ENCODE measurements around the gene SCG2. TPM values are rescaled to one million over a fixed set of nuclear protein-coding genes. Genes with fewer than 3 reads are reported as not detected.

Gene SCG2
- total RNA-seq, 1 donor from 2014 or later, result not detected

DNA sequence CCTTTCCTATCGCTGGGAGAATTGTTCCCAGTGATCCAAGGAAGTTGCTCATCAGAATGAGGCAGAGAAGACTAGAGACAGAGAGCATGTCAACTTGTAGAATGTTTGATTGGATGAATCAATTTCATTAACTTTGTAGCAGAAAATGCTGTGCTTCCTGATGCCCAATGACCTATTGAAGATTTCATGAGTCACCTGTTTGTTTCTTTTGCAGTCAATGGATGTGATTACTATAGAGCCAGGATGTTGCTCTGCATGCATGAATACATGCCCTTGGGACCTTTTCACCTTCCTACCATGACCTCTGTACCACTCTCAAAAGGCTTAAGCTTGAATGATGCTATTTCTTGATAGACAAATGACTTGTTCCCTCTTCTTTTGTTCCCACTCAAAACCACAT is 23.3 kb downstream of the SCG2 start:
- no peak overlapping the region for H3K4me3 Mint-ChIP-seq
- DNase-seq, result no peak
- no peaks in the 10 kb centered on the region for H3K36me3 Mint-ChIP-seq (ENCODE audit: low read depth)
- no peaks in the 10 kb centered on the region for H3K4me1 Mint-ChIP-seq
- H3K9me3 Mint-ChIP-seq, result no peaks in the 10 kb centered on the region
- no peak overlapping the region for H3K27ac Mint-ChIP-seq
- intact Hi-C loops (cut with micrococcal nuclease), result no loop called here
- H3K27me3 Mint-ChIP-seq, result no peaks in the 10 kb centered on the region

- Mint-ChIP-seq H3K4me3 (no peak overlapping the region), H3K9me3 (no peaks in the 10 kb centered on the region), H3K27ac (no peak overlapping the region), H3K4me1 (no peaks in the 10 kb centered on the region), H3K36me3 (ENCODE audit: low read depth) (no peaks in the 10 kb centered on the region), H3K27me3 (no peaks in the 10 kb centered on the region)
- intact Hi-C loops (cut with micrococcal nuclease), result no loop called here
- DNase-seq, result no peak
Measured at GRCh38 chr2:223576873-223577272, 25.3 kb downstream of the SCG2 start.

- no peaks in the 10 kb centered on the region for H3K4me1 Mint-ChIP-seq
- H3K27ac Mint-ChIP-seq, result no peak overlapping the region
- no peaks in the 10 kb centered on the region for H3K27me3 Mint-ChIP-seq
- H3K9me3 Mint-ChIP-seq, result no peaks in the 10 kb centered on the region
- no peak for DNase-seq
- intact Hi-C loops (cut with micrococcal nuclease), result no loop called here
- no peak overlapping the region for H3K4me3 Mint-ChIP-seq
- H3K36me3 Mint-ChIP-seq (ENCODE audit: low read depth), result no peaks in the 10 kb centered on the region
Measured at GRCh38 chr2:223570784-223571183, 31.4 kb downstream of the SCG2 start.

DNA sequence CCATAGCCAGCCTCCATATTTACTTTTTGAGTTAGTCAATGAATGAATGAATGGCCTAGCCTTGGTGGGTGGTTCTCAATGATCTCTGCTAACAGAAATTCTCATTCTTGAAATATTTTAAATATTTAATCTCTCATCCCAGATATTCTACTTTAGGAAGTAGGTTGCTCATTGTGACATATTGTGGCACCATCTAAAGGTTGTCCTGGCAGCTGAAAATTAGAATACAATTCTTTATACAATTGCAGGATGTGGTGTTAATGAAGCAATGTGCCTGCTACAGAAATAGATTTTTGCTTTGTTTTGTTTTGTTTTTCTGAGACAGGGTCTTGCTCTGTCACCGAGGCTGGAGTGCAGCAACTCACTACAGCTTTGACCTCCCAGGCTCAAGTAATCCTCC is 35.8 kb downstream of the SCG2 start:
- H3K4me3 Mint-ChIP-seq, result no peak overlapping the region
- no peak overlapping the region for H3K27ac Mint-ChIP-seq
- intact Hi-C loops (cut with micrococcal nuclease), result no loop called here
- no peaks in the 10 kb centered on the region for H3K9me3 Mint-ChIP-seq
- H3K27me3 Mint-ChIP-seq, result peaks cover 3% of the 10 kb centered on the region
- H3K36me3 Mint-ChIP-seq (ENCODE audit: low read depth), result no peaks in the 10 kb centered on the region
- no peak for DNase-seq
- H3K4me1 Mint-ChIP-seq, result no peaks in the 10 kb centered on the region

DNA sequence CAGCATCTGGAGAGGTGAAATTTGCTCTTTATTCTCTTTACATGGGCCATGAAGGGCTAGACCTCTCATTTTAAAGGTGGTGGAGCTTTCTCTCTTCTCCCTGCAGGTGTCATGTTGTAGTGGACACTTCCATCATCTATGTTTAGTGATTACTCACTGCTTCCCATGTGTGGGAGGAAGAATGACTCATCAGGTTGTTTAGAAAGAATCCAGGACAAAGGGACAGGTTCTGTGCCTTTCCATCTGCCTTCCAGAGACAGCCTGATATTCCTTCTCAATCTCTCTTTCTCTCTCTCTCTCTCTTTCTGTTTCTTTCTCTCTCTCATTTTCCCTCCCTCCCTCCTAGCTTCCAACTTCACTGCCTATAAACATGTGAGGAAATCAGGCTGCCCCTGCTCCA is 38.7 kb downstream of the SCG2 start:
- no peaks in the 10 kb centered on the region for H3K9me3 Mint-ChIP-seq
- no peaks in the 10 kb centered on the region for H3K36me3 Mint-ChIP-seq (ENCODE audit: low read depth)
- H3K27ac Mint-ChIP-seq, result no peak overlapping the region
- H3K4me1 Mint-ChIP-seq, result peaks cover 2% of the 10 kb centered on the region
- no peak for DNase-seq
- intact Hi-C loops (cut with micrococcal nuclease), result no loop called here
- H3K27me3 Mint-ChIP-seq, result peaks cover 5% of the 10 kb centered on the region
- H3K4me3 Mint-ChIP-seq, result no peak overlapping the region

DNA sequence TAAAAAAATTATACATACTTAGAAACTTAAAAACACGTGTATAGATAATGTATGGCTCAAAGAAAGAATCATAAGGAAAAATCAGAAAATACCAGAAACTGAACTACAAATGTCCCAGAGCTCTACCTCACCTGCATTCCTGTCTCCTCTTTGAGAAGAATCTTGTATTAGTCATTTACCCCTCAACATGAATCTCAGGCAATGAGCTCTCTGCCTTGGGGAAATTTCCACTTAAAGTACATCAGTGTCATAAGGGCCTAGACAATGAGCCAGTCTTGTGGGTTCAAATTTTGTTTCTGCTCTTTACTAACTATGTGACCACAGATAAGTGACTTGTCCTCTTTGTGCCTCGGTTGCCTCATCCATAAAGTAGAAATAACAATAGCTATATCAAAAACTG is 40.1 kb downstream of the SCG2 start:
- DNase-seq, result no peak
- intact Hi-C loops (cut with micrococcal nuclease), result no loop called here
- no peaks in the 10 kb centered on the region for H3K9me3 Mint-ChIP-seq
- no peak overlapping the region for H3K4me3 Mint-ChIP-seq
- H3K27me3 Mint-ChIP-seq, result peaks cover 5% of the 10 kb centered on the region
- peaks cover 2% of the 10 kb centered on the region for H3K4me1 Mint-ChIP-seq
- H3K36me3 Mint-ChIP-seq (ENCODE audit: low read depth), result no peaks in the 10 kb centered on the region
- no peak overlapping the region for H3K27ac Mint-ChIP-seq

- Mint-ChIP-seq H3K4me3 (no peak overlapping the region), H3K9me3 (no peaks in the 10 kb centered on the region), H3K36me3 (ENCODE audit: low read depth) (no peaks in the 10 kb centered on the region), H3K4me1 (peaks cover 2% of the 10 kb centered on the region), H3K27ac (no peak overlapping the region), H3K27me3 (peaks cover 5% of the 10 kb centered on the region)
- no peak for DNase-seq
- intact Hi-C loops (cut with micrococcal nuclease), result no loop called here
Measured at GRCh38 chr2:223560749-223561435, 41.3 kb downstream of the SCG2 start.

DNA sequence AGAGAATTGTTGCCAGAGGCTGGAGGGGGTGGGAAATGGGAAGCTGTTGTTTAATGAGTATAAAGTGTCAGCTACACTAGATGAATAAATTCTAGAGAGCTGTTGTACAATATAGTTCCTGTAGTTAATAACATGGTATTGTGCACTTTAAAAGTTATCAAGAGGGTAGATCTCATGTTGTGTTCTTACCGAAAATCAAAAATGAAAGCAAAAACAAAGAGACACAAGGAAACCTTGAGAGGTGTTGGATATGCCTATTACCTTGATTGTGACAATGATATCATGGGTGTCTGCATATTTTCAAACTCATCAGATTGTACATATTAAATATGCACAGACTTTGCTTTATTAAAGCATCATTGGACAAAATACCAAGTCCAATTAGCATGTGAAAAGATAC is 43.2 kb downstream of the SCG2 start:
- DNase-seq, result no peak
- Mint-ChIP-seq H3K27ac (no peak overlapping the region), H3K4me3 (no peak overlapping the region), H3K4me1 (peaks cover 2% of the 10 kb centered on the region), H3K27me3 (peaks cover 5% of the 10 kb centered on the region), H3K36me3 (ENCODE audit: low read depth) (no peaks in the 10 kb centered on the region), H3K9me3 (no peaks in the 10 kb centered on the region)
- intact Hi-C loops (cut with micrococcal nuclease), result no loop called here

- no peaks in the 10 kb centered on the region for H3K27me3 Mint-ChIP-seq
- intact Hi-C loops (cut with micrococcal nuclease), result no loop called here
- H3K9me3 Mint-ChIP-seq, result no peaks in the 10 kb centered on the region
- no peak for DNase-seq
- H3K27ac Mint-ChIP-seq, result no peak overlapping the region
- H3K36me3 Mint-ChIP-seq (ENCODE audit: low read depth), result no peaks in the 10 kb centered on the region
- H3K4me3 Mint-ChIP-seq, result no peak overlapping the region
- H3K4me1 Mint-ChIP-seq, result peaks cover 2% of the 10 kb centered on the region
Measured at GRCh38 chr2:223554923-223555322, 47.2 kb downstream of the SCG2 start.

GRCh38 chr2:223549215-223549614 is 52.9 kb downstream of the SCG2 start:
- H3K36me3 Mint-ChIP-seq (ENCODE audit: low read depth), result no peaks in the 10 kb centered on the region
- DNase-seq, result no peak
- H3K27me3 Mint-ChIP-seq, result no peaks in the 10 kb centered on the region
- H3K27ac Mint-ChIP-seq, result no peak overlapping the region
- intact Hi-C loops (cut with micrococcal nuclease), result no loop called here
- no peak overlapping the region for H3K4me3 Mint-ChIP-seq
- no peaks in the 10 kb centered on the region for H3K4me1 Mint-ChIP-seq
- no peaks in the 10 kb centered on the region for H3K9me3 Mint-ChIP-seq

- DNase-seq, result no peak
- no peak overlapping the region for H3K27ac Mint-ChIP-seq
- no peaks in the 10 kb centered on the region for H3K36me3 Mint-ChIP-seq (ENCODE audit: low read depth)
- no peaks in the 10 kb centered on the region for H3K9me3 Mint-ChIP-seq
- H3K4me3 Mint-ChIP-seq, result no peak overlapping the region
- intact Hi-C loops (cut with micrococcal nuclease), result no loop called here
- H3K4me1 Mint-ChIP-seq, result no peaks in the 10 kb centered on the region
- H3K27me3 Mint-ChIP-seq, result no peaks in the 10 kb centered on the region
Measured at GRCh38 chr2:223548194-223548593, 54.0 kb downstream of the SCG2 start.

Other genes with a start within 250 kb of the SCG2 start
- 14.1 and 17.4 TPM in 2 replicates for gene AP1S3, start 235.2 kb upstream of the SCG2 start, total RNA-seq

All from activated CD4-positive, alpha-beta T cell treated with anti-CD3 and anti-CD28 coated beads, Interleukin-2, amount 10 ng/mL, durations not matched to agents 24 days and 14 days (primary cell).